Measurements from ENCODE around the gene CRELD1.

GRCh38 chr3:9912294-9912935, 21.2 kb upstream of the CRELD1 start:
- TF ChIP-seq, protein P1, sequence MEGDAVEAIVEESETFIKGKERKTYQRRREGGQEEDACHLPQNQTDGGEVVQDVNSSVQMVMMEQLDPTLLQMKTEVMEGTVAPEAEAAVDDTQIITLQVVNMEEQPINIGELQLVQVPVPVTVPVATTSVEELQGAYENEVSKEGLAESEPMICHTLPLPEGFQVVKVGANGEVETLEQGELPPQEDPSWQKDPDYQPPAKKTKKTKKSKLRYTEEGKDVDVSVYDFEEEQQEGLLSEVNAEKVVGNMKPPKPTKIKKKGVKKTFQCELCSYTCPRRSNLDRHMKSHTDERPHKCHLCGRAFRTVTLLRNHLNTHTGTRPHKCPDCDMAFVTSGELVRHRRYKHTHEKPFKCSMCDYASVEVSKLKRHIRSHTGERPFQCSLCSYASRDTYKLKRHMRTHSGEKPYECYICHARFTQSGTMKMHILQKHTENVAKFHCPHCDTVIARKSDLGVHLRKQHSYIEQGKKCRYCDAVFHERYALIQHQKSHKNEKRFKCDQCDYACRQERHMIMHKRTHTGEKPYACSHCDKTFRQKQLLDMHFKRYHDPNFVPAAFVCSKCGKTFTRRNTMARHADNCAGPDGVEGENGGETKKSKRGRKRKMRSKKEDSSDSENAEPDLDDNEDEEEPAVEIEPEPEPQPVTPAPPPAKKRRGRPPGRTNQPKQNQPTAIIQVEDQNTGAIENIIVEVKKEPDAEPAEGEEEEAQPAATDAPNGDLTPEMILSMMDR (IDR thresholded peaks at IDR 0.05), result no peak
- no peak for TF ChIP-seq POLR2A (IDR thresholded peaks at IDR 0.05)

All from body of pancreas (tissue), 4 donors.